Smooth muscle cell (in vitro differentiated cells): ENCODE results near the gene POP4. TPM values are rescaled to one million over a fixed set of nuclear protein-coding genes. Genes with fewer than 3 reads are reported as not detected.

Experiments
- DNase-seq: peaks from one replicate; lab custom pipeline; 2025; ENCODE audit not compliant: unreplicated experiment; lab: John Stamatoyannopoulos, UW
- H2AFZ ChIP-seq: fragments of 200-600 bp; sonication (generic); 2 replicates; pipeline ENCODE4 v1.6.0; 2016; ENCODE audit warnings: antibody characterized with exemption, low read depth, mild to moderate bottlenecking
- H3F3A ChIP-seq: fragments of 200-600 bp; sonication (generic); 2 replicates; pipeline ENCODE4 v1.6.0; 2017; ENCODE audit warnings: antibody characterized with exemption, low read depth
- H3K27ac ChIP-seq: fragments of 200-600 bp; sonication (generic); 2 replicates; pipeline ENCODE4 v1.5.1; 2016; ENCODE audit warnings: low read depth, mild to moderate bottlenecking
- H3K27me3 ChIP-seq: fragments of 200-600 bp; sonication (generic); 2 replicates; pipeline ENCODE4 v1.6.1; 2016; ENCODE audit warnings: low read depth, mild to moderate bottlenecking
- H3K36me3 ChIP-seq: fragments of 200-600 bp; sonication (generic); 2 replicates; pipeline ENCODE4 v1.5.1; 2016; ENCODE audit warnings: low read depth
- H3K4me1 ChIP-seq: fragments of 200-600 bp; sonication (generic); 2 replicates; pipeline ENCODE4 v1.5.1; 2016; ENCODE audit warnings: low read depth
- H3K4me2 ChIP-seq: fragments of 200-600 bp; sonication (generic); 2 replicates; pipeline ENCODE4 v1.6.0; 2016; ENCODE audit warnings: mild to moderate bottlenecking
- H3K4me3 ChIP-seq: fragments of 200-600 bp; sonication (generic); 2 replicates; pipeline ENCODE4 v1.5.1; 2016; ENCODE audit warnings: mild to moderate bottlenecking
- H3K79me2 ChIP-seq: fragments of 200-600 bp; sonication (generic); 2 replicates; pipeline ENCODE4 v1.6.0; 2016; ENCODE audit warnings: low read depth, mild to moderate bottlenecking
- H3K9ac ChIP-seq: fragments of 200-600 bp; sonication (generic); 2 replicates; pipeline ENCODE4 v1.6.0; 2016; ENCODE audit warnings: low read depth
- H3K9me3 ChIP-seq: fragments of 200-600 bp; sonication (generic); replicated peaks from 2 replicates; pipeline ENCODE4 v1.5.1; 2016; ENCODE audit warnings: low read depth
- H4K20me1 ChIP-seq: fragments of 200-600 bp; sonication (generic); 2 replicates; pipeline ENCODE4 v1.6.0; 2016; ENCODE audit warnings: low read depth
- CTCF ChIP-seq: fragments of 200-600 bp; sonication (generic); IDR thresholded peaks from 2 replicates; pipeline ENCODE4 v1.5.1; 2017; ENCODE audit warnings: borderline replicate concordance, mild to moderate bottlenecking, antibody characterized with exemption; ENCODE audit not compliant: insufficient read depth, poor library complexity, severe bottlenecking
- WGBS: methylation state at CpG from one replicate; pipeline ENCODE4 v1.1.7; 2016; ENCODE audit warnings: low lambda C conversion rate; 5-methylcytosine and 5-hydroxymethylcytosine counted together
- polyA plus RNA-seq: library from polyadenylated mRNA; unstranded; fragments of >200 nt; fragmentation: Nextera tagmentation; extraction: Ambion mirVana; gene quantifications from 2 replicates; pipeline ENCODE4 v1.2.1, GENCODE V29; 2016
- total RNA-seq: library from RNA; depleted of rRNA; stranded (reverse); fragments of >200 nt; gene quantifications from 2 replicates; pipeline ENCODE4 v1.2.3, GENCODE V29; 2014

The POP4 gene
- total and polyA plus RNA-seq, 2 experiments from 2014 or later = 54.4 to 94.9 TPM

GRCh38 chr19:29630655-29631054 lies 24.6 kb downstream of the POP4 start:
- H3K4me3 ChIP-seq = no peak overlapping the region
- WGBS = 65% methylated on average over 2 of the region's 2 CpGs
- no peaks in the 10 kb centered on the region for H3F3A ChIP-seq
- H3K4me2 ChIP-seq = no peak overlapping the region
- H3K79me2 ChIP-seq = no peaks in the 10 kb centered on the region
- no peaks in the 10 kb centered on the region for H3K27me3 ChIP-seq
- H3K4me1 ChIP-seq = no peaks in the 10 kb centered on the region
- no peak overlapping the region for H3K27ac ChIP-seq
- no peak for TF ChIP-seq CTCF
- no peak overlapping the region for H3K9ac ChIP-seq
- no peaks in the 10 kb centered on the region for H3K36me3 ChIP-seq
- no peak overlapping the region for H2AFZ ChIP-seq
- H4K20me1 ChIP-seq = no peaks in the 10 kb centered on the region
- no peak for DNase-seq
- no peaks in the 10 kb centered on the region for H3K9me3 ChIP-seq

DNA sequence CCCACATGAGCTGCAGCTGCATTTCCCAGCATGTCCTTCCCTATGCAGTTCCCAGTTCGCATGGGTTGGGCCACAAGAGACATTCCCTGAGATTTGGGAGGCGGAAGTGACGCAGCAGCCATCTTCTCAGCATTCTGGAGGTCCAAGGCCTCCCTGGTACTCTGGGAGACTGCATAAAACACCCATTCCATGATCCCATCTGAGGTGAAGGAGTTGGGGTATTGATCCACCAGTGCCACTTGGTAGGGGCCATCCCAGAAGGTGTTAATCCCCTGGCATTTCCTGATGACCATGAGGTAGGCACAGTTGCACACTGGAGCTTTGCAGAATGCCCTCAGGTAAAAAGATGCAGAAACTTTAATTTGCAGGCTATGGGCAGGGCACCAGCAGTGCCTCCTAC lies 25.4 kb downstream of the POP4 start:
- Histone ChIP-seq H3K4me3 (no peak overlapping the region), H3F3A (no peaks in the 10 kb centered on the region), H4K20me1 (no peaks in the 10 kb centered on the region), H3K9me3 (no peaks in the 10 kb centered on the region), H3K4me2 (no peak overlapping the region), H3K36me3 (no peaks in the 10 kb centered on the region), H3K27me3 (no peaks in the 10 kb centered on the region), H3K9ac (no peak overlapping the region), H3K27ac (no peak overlapping the region), H2AFZ (no peak overlapping the region), H3K4me1 (no peaks in the 10 kb centered on the region), H3K79me2 (no peaks in the 10 kb centered on the region)
- 93% methylated on average over 3 of the region's 3 CpGs for WGBS
- TF ChIP-seq CTCF = no peak
- no peak for DNase-seq

DNA sequence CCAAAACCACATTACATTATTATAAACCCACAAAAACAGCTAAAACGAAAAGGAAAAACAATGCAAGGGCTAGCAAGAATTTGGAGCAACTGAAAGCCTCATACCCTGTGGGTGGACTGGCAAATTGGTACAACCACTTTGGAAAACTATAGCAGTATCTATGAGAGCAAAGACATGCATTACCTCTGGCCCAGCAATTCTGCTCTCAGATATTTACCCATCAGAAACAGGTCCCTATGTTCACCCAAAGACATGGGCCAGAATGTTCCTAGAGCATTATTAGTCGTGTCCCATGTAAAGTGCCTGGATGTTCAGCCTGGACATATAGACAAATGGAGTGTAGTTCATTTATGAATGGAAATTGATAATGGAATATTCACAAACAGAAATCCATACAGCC lies 27.9 kb downstream of the POP4 start:
- Histone ChIP-seq H3K27me3 (no peaks in the 10 kb centered on the region), H3K27ac (no peak overlapping the region), H3K9me3 (no peaks in the 10 kb centered on the region), H3K4me2 (no peak overlapping the region), H3K79me2 (no peaks in the 10 kb centered on the region), H2AFZ (no peak overlapping the region), H3K4me1 (no peaks in the 10 kb centered on the region), H3K9ac (no peak overlapping the region), H3F3A (no peaks in the 10 kb centered on the region), H4K20me1 (no peaks in the 10 kb centered on the region), H3K36me3 (no peaks in the 10 kb centered on the region), H3K4me3 (no peak overlapping the region)
- no peak for DNase-seq
- 89% methylated on average over 2 of the region's 2 CpGs for WGBS
- TF ChIP-seq CTCF = no peak

DNA sequence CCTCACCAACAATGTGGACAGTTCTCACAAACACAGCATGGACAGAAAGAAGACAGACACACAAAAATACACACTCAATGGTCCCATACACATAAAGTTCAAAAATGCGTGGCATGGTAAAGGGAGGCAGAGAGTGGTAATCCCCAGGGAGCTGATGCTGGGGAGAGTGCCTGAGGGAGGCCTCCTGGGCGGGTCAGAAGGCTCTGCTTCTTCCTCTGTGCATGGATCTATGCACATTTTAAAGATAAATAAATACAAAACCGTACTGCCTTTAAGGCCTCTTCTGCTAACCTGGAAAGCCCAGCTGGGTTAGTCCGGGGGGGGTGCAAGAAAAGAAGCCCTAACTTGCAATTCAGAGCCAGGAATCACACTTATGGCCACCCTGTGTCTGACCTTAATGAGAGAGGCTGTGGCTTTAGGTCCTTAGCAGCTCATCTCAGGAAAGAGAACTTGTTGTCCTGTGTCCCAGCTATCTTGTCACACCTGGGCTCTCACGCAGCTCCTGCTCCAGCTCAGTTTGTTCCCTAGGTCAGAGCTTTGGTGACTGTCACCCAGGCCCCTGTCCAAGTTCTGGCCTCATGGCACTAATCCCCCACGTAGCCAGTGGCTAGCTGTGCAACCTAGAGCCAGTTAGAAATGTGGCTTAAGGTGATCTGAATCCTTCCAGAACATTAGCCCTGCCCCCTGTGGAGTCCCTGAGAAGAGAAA lies 28.5 kb downstream of the POP4 start:
- no peaks in the 10 kb centered on the region for H3K36me3 ChIP-seq
- no peak overlapping the region for H3K4me2 ChIP-seq
- 84% methylated on average over 6 of the region's 6 CpGs for WGBS
- H3K27ac ChIP-seq = no peak overlapping the region
- H3K9me3 ChIP-seq = no peaks in the 10 kb centered on the region
- H3K9ac ChIP-seq = no peak overlapping the region
- H4K20me1 ChIP-seq = no peaks in the 10 kb centered on the region
- H3K4me1 ChIP-seq = no peaks in the 10 kb centered on the region
- TF ChIP-seq CTCF = no peak
- H3K27me3 ChIP-seq = no peaks in the 10 kb centered on the region
- no peak overlapping the region for H2AFZ ChIP-seq
- H3K4me3 ChIP-seq = no peak overlapping the region
- H3F3A ChIP-seq = no peaks in the 10 kb centered on the region
- DNase-seq = no peak
- H3K79me2 ChIP-seq = no peaks in the 10 kb centered on the region
